Activated naive CD4-positive, alpha-beta T cell treated with Interleukin-2 at 50 U/mL for 16 hours (primary cell): ENCODE measurements around the gene TBC1D1.

Experiments used
- DNase-seq: peaks from one replicate; pipeline ENCODE4 v3.0.0-alpha.2; 2020

Gene TBC1D1, protein sequence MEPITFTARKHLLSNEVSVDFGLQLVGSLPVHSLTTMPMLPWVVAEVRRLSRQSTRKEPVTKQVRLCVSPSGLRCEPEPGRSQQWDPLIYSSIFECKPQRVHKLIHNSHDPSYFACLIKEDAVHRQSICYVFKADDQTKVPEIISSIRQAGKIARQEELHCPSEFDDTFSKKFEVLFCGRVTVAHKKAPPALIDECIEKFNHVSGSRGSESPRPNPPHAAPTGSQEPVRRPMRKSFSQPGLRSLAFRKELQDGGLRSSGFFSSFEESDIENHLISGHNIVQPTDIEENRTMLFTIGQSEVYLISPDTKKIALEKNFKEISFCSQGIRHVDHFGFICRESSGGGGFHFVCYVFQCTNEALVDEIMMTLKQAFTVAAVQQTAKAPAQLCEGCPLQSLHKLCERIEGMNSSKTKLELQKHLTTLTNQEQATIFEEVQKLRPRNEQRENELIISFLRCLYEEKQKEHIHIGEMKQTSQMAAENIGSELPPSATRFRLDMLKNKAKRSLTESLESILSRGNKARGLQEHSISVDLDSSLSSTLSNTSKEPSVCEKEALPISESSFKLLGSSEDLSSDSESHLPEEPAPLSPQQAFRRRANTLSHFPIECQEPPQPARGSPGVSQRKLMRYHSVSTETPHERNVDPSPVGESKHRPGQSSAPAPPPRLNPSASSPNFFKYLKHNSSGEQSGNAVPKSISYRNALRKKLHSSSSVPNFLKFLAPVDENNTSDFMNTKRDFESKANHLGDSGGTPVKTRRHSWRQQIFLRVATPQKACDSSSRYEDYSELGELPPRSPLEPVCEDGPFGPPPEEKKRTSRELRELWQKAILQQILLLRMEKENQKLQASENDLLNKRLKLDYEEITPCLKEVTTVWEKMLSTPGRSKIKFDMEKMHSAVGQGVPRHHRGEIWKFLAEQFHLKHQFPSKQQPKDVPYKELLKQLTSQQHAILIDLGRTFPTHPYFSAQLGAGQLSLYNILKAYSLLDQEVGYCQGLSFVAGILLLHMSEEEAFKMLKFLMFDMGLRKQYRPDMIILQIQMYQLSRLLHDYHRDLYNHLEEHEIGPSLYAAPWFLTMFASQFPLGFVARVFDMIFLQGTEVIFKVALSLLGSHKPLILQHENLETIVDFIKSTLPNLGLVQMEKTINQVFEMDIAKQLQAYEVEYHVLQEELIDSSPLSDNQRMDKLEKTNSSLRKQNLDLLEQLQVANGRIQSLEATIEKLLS (N-terminal part only)

DNA sequence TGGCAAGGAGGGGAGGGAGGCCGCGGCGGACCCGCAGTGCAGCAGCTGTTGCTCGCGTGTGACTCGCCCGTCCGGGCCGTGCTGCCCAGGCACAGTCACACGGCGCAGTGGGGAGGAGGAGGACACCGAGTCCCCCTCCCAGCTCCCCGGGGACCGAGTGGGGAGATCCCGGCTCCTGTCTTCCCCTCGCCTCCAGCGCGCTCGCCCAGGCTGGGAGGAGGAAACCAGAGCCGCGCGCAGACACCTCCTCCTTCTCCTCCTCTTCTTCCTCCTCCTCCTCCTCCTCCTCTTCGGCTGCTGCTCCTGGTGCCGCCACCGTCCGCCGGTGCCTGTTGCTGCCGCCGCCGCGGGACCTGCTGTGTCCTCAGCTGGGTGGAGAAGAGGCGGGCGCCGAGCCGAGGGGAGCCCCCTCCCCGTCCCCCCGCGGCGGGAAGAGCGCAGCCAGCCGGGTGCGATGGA, at the start of gene TBC1D1:
TSS of gene TBC1D1 (plus strand) at position 284 of the 459 bp plus-strand sequence. CDS start 11,012 bp downstream, outside the sequence.
- peak; percentile 50 for DNase-seq

DNA sequence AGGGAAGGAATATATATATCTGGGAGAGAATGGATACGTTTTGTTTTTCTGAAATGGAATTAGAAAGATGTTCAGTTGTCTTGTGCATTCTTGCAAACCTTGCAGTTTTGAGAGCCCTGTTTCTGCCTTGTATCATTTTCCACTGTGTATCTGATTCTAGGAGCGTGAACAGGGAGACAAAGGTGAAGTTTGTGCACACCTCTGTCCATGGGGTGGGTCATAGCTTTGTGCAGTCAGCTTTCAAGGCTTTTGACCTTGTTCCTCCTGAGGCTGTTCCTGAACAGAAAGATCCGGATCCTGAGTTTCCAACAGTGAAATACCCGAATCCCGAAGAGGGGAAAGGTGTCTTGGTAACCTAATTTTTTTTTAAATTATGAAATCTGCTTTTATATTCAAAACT, 46.7 kb upstream of the TBC1D1 start:
- no peak for DNase-seq

DNA sequence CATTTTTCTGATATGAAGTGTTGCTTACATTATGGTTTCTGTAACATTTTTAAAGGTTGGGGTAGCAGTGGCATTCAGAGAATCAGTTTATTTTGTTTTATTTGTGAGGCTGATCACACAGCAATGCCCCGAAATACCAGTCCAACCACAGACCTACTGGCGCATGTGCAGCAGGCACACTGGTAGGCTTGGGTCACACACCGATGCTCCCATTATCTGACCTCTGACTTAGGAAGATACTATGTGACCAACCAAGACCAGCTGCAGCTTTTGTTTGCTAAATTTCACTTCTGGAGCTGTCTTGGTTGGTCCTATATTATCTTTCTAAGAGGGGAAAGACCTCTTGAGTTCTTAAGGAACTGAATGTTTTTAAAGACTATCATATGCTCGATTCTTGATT, 45.7 kb upstream of the TBC1D1 start:
- no peak for DNase-seq

DNA sequence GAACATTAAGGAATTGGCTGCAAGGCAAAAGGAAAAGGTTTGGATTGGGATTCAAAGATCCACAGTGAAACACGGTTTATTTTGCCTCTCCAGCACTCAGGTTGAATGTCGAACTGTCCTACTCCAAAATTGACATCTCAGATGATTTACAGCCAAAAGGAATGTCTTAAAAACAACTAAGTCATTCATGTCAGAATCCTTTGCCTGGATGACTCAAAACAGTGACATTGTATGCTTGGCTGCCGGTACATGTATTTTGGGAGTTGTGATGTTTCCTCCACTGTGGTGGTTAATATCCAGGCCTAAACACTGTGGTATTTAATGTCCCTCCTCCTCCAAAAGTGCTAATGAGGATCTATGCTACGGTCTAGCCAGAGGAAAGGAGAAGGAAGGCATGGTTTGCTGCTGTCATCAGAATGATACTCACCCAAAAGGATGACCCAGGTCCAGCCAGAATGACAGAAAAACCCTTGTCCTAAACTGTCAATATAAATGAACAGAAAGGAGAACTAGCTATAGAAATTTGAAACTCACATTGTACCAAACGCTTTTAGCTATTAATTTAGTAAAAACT, 43.5 kb upstream of the TBC1D1 start:
- no peak for DNase-seq

DNA sequence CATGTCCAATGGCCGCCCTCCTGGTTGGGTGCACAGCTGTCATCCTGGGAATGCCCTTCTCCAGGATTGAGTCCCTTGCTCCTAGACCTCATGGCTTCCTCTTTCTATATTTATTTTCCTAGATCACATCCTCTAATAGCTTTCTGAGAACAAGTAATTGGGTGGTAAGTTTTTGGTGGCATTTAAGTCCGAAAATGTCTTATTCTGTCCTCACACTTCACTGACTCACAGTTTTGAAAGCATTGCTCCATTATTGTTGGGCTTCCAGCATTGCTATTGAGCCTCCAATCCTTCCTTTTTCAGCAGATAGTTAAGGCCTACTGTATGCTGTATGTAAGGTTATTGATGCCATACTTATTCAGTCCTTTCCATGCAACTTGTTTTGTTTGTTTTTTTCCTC, 38.5 kb upstream of the TBC1D1 start:
- DNase-seq: no peak

DNA sequence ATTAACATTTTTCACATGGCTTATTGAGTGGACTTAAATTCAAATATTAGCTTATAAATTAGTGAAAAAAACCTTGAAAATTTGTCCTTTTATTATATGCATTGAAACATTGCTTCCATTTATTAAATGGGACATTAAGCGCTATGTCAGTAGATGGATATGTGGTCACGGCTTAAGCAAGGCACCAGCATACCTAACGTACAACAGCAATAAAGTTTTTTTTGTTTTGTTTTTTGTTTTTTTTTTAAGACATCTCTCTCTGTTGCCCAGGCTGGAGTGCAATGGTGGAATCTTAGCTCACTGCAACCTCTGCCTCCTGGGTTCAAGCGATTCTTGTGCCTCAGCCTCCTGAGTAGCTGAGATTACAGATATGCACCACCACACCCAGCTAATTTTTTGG, 32.8 kb upstream of the TBC1D1 start:
- no peak for DNase-seq

DNA sequence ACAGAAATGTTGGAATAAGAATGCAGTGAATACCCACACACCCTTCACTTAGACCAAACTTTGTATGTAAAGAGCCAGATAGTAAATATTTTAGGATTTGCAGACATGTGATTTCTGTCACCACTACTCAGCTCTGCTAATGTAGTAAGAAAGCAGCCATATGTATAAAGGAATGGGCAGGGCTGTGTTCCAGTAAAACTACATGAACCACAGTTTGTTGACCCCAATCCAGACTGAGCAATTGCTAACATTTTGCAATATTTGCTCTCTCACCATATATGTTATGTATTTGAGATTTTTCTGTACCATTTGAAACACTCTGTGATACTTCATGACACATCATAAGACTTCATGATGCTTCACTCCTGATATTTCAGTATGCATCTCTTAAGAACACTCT, 32.0 kb upstream of the TBC1D1 start:
- DNase-seq: no peak

DNA sequence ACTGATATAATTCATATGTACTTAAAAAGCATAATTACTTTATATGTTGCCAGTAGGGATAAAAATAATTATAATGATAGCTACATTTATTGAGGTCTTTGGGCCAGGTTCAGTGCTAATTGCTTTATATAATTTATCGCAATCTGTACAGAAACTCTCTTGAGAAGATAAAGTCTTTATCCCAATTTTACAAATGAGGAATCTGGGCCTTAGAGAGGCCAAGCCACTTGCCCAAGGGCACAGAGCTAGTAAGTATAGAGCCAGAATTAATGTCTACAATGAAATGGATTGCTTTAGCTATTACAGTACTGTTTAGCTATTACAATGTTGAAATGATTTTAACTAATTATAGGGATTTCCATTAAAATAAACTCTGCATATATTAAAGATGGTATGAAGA, 30.6 kb upstream of the TBC1D1 start:
- no peak for DNase-seq

DNA sequence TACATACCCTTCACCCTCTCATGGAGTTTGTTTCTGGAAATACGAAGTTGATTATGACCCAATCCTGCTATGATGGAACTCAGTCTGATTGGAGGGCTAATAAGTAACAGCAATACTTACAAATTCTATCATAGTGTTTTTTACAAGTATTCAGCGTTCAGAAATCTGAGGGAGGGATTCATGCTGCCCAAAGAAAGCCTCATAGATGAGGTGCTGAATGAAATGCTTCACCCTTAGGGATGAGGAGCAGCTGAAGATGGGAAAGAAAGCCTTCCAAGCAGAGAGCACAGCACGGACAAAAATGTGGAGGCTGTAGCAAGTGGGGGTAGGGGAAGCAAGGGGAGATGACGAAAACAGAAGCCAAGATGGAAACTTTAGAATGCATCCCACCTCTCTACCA, 27.9 kb upstream of the TBC1D1 start:
- no peak for DNase-seq

DNA sequence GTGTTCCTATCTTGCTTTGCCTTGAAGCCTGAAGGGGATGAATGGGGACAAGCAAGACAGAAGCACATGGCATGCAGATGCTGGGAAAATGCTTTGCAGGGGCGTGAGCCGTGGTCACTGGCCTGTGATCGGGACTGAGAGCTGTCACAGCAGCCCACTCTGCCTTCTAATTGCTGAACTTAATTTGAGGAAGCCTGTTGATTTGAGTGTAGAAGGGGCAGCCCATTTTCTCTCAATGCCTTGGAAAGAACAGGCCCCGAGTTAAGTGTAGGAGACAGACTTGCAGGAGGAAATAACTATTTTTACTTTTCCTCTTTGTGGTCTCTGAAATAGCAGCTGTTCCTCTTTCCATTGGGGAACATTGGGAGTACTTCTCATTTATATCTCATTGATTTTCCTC, 26.1 kb upstream of the TBC1D1 start:
- DNase-seq: no peak

DNA sequence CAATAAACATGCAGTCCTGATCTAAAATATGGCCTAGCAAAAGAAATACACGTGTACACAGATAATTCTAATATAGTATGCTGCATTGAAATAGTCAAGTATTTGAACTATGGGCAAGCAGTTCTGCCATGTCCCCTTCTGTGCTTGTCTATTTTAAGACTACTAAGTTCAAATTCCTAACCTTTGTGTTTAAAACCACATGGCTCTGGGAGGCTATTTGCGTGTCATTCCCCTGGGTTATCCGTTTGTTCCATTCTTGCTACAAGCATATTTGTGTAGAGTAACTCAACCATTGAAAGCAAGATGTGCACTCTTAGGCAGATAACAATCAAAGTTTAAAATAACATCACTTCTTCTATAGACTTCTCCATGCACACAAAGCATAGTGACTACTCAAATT, 25.4 kb upstream of the TBC1D1 start:
- DNase-seq: no peak

DNA sequence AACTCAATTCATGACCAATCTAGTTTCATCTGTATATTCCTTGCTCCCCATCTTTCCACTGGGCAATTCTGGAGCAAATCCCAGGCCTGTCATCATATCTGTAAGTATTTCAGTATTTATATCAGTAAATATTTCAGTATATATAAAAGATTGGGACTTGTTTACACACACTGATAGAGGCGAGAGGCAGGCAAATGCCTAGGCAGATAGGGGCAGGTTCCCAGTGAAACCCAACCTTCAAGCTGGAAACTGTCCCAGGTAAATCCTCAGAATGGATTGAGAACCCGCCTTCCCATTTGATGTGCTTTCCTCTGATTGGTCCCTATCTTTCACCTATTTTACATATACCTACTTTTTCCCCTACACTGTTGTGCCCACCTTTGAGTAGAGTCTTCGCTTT, 23.8 kb upstream of the TBC1D1 start:
- no peak for DNase-seq

DNA sequence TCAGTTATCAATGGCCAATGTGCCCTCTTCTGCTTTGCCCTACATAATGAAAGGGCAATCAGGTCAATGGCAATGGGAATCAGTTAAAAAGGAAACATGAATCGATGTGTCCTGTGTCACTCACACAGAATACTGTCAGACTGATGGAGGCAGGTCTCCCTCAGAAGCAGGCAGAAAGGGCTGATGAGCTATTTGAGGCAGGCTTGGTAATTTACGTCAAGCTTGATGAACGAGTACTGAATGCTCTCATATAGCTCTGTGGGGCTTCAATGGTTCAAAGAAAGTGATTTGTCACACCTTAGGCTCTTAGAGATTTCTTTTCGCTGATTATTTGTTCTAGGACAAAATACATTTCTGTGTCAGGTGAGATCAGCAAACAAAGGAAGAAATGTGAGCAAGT, 22.6 kb upstream of the TBC1D1 start:
- no peak for DNase-seq

DNA sequence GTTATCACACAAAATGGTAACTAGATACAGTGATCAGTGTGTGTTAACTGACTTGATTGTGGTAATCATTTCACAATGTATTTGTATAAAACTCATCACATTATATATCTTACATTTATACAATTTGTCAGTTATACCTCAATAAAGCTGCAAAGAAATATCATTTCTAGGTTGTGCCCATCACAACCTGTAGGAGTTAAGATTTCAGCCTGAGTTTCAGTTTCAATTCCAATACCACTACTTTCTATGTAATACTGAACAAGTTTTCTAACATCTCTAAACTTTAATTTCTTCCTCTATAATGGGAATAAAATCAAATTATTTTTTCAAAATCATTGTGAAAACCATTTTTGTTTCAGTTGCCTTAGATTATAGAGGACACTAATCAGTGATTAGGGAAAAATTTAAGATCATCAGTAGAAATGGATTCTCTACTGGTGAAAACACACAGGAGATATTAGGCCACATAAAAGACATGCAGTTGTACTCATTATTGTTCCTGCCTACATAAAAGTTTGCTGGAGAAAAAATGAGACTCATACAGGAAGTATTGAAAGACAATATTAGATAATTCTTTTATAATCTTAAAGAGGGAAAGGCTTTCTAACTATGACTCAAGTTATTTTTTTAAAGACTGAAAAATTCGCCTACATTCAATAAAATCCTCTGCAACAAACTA, 18.4 kb upstream of the TBC1D1 start:
- no peak for DNase-seq

DNA sequence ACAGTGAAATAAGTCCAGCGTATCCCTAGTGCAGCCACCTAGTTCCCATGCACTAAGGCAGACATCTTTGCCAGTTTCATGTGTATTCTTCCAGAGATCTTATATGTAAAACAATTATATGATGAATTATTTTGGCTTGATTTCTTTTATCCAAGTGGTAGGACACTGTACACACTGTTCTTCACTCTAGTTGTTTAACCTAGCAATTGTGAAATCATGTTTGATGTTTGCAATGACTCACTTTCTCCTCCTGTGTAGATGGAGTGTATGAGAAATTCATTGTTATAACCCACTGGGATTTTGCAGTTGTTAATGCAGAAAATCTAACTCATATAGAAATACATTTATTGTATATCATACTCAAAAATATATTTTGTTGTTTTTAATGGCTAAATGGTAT, 17.5 kb upstream of the TBC1D1 start:
- DNase-seq: no peak

DNA sequence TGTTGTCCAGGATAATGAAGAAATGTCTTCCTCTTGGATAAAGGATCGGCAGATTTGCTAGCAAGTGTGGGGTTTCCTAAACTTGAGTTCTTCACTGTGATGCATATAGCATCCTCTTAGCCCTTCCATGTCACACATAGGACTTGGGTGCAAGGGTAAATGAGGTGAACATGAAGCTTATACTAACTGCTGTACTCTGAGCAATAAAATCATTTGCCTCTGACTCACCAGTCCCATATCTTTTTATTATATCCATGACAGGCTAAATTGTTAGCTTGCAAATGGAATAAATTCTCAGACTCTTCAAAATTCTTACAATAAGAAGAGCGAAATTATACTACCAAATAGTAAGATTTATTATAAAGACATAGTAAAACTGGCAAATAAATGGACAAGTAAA, 14.7 kb upstream of the TBC1D1 start:
- no peak for DNase-seq

DNA sequence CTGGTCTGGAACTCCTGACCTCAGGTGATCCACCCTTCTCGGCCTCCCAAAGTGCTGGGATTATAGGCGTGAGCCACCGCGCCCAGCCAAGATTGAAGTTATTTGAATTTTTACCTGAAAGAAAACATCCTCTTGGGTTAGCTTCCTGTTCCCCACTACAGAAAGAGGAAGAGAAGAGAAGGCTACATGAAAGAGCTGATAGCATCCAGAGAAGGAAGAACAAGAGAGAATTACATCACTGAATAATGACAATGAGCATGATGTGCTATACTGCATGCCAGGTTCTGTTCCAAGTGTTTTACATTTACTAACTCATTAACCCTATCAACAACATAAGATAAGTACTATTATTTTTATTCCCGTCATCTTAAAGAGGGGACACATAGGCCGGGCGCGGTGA, 11.5 kb upstream of the TBC1D1 start:
- no peak for DNase-seq

DNA sequence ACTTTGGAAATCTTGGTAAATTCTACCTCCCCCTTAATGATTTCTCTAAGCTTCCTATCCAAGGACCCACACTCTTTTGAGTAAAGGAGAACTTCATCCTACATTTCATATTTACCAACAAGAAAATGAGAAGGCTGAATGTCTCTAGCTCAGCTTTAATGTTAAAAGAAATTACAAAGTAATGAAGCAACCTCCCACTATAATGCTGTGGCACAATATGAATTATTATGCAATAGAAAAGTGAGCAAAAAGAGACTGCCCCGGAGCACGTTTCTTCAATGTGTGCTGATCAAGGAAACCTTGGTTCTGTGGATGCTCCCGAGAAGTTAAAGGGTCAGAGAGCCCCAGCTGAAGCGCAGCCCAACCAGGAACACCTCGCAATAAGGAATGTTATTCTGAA, 9.1 kb upstream of the TBC1D1 start:
- no peak for DNase-seq

DNA sequence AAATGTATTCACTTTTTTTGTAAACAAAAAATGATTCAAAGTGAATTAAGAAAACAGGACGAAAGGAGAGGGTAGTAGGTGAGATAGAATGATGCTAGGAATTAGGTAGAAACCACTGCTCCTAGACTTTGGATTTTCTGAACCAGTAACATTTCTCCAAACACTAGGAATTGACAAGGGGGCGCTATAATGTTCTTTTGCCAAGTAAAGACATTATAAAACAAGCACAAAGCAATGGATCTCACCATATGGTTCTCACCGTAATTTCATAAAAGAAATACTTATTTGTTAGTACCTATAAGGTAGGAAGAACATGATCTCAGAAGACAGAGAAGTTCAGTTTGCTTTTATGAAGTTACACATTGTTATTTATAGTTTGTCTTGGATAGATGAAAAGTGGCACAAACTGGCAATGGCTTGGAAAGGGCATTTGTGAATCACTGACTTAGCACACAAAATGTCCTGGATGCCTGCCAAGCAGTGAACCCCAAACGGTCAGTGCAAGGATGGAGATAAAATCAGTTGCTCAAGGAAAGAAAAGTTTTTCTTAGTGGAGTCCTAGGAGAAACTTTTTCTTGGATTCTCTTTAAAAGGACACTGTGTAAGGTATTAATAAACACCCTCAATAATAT, 8.1 kb upstream of the TBC1D1 start:
- DNase-seq: no peak

DNA sequence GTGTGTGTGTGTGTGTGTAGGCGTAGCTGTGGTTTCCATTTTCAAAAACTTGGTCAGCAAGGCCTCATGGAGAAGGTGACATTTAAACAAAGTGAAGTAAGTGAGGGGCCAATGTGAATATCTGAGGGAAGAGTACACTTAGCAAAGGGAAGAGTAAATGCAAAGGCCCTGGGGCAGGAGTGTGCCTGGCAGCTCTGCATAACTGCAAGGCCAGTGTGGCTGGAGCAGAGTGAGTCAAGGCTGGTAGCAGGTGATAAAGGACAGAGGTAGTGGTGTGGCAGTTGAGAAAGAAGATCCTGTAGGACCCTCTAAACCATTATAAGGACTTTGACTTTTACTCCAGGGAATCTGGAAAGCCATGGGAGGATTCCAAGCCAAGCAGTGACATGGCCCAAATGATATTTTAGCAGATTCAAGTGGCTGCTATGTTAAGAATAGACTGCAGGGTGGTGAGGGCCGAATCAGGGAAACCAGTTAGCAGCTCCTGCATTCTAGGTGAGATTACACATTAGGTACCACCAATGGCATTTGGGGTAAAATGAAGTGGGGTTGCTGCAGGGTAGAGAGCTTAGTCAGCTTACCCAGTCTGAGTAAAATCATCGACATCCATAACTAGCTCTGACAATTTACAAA, 5.9 kb upstream of the TBC1D1 start:
- no peak for DNase-seq

DNA sequence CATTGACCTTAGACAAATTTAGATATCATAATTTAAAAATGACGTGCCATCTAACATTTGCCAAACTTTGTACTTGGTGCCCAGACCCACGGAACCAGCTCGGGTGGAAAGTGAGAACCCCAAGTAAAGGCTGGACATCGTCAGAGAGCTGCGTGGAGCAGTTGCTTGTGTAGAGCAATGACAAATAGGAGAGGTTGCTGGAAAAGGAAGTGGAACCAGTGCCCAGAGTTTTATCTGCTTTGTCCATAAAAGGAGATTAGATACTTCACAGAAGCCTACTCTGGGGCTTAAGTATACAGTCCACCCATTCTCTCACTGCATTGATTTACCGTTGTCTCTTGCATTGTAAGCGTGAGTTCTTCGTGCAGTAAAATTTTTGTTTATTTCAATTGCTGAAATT, 5.4 kb upstream of the TBC1D1 start:
- no peak for DNase-seq
